KOPT-K1 (cell line): ENCODE results near the gene MAPK12.
"Not testable (repeated sequence)": the region's sequence is repeated elsewhere in the genome, so short reads cannot be mapped to it uniquely, and the experiment has no call there.

Experiments used
- H3K27ac ChIP-seq: fragments of 200-600 bp; sonication (generic); 2 replicates; pipeline ENCODE4 v1.5.1; 2016; ENCODE audit warnings: antibody characterized with exemption, mild to moderate bottlenecking, low read depth, low read length; ENCODE audit not compliant: poor library complexity, severe bottlenecking
- H3K36me3 ChIP-seq: fragments of 200-600 bp; sonication (generic); 2 replicates; pipeline ENCODE4 v1.5.1; 2017; ENCODE audit warnings: antibody characterized with exemption, mild to moderate bottlenecking, low read length, moderate library complexity; ENCODE audit not compliant: insufficient read depth
- H3K9me3 ChIP-seq: fragments of 200-600 bp; sonication (generic); 2 replicates; pipeline ENCODE4 v1.5.1; 2017; ENCODE audit warnings: antibody characterized with exemption, low read length, mild to moderate bottlenecking; ENCODE audit not compliant: insufficient read depth, poor library complexity, severe bottlenecking

Gene MAPK12

DNA sequence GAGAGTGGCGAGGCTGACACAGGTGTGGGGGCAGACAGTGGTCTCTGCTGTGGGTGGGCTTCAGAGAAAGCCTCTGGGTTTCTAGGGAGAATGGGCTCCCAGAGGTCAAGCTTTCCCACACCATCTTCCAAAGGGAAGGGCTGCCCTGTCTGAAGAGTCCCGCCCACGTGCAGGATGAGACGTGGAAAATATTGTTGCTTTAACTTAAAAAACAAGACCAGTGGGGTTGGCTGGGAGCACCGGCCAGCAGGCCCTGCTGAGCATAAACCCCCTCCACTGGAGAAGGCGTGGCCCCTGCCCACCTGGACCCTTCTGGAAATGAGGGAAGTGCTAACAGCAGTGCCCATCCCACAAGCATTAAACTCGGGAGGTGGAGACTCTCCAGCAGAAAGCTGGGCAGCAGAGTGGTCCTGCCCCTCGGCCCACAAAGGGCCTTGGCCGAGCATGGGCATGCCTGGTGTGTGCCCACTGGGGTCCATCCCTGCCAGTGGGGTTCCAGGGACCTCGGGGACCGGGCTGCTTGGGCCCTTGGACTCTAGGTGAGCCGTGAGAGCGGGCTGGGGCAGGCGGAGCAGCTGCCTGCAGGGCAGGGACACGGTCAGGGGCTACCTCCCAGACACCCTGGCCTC, 45.3 kb downstream of the MAPK12 start:
- Histone ChIP-seq H3K9me3 (no peaks in the 10 kb centered on the region), H3K27ac (no peak overlapping the region), H3K36me3 (peaks cover 97% of the 10 kb centered on the region)

DNA sequence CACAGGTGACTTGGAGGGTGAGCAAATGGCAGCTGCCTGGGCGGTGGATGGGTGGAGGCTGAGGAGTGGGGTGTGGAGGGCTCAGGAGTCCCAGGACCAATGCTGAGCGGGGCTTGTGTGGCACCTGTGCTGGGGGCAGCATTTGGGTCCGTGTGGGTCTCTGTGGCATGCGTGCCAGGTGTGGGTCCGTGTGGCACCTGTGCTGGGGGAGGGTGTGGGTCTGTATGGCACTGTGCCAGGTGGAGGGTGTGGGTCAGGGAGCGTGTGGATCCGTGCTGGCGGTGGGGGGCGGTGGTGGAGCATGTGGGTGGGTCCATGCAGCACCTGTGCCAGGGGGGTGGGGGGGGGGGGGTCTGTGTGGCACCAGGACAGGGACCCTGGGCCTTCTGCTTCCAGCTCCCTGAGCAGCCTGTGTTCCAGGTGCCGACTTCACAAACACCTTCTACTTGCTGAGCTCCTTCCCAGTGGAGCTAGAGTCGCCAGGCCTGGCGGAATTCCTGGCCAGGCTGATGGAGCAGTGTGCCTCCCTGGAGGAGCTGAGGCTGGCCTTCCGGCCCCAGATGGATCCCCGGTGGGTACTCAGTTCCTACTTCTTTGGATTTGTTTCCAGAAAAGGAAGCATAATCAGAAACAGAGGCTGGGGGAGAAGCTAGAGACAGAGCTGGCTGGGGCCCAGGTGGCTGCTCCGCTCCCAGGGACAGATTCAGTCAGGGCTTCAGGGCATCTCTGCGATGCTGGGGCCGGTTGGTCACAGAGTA, 46.0 kb downstream of the MAPK12 start:
- H3K27ac ChIP-seq, result no peak overlapping the region
- no peaks in the 10 kb centered on the region for H3K9me3 ChIP-seq
- peaks cover 97% of the 10 kb centered on the region for H3K36me3 ChIP-seq

DNA sequence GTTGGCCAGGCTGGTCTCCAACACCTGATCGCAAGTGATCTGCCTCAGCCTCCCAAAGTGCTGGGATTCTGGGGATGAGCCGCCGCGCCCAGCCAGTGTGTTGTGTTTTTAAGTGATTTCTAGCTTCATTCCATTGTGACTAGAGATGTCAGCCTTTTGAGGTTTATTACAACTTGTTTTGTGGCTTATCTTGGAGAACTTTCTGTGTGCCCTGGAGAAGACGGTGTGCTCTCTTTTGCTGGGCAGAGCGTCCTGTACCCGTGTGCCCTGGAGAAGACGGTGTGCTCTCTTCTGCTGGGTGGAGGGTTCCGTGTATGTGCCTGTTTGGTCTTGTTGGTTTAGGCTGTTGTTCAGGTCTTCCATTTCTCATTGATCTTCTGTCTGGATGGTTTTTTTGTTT, 48.2 kb downstream of the MAPK12 start:
- no peak overlapping the region for H3K27ac ChIP-seq
- H3K36me3 ChIP-seq, result peaks cover 93% of the 10 kb centered on the region
- no peaks in the 10 kb centered on the region for H3K9me3 ChIP-seq

DNA sequence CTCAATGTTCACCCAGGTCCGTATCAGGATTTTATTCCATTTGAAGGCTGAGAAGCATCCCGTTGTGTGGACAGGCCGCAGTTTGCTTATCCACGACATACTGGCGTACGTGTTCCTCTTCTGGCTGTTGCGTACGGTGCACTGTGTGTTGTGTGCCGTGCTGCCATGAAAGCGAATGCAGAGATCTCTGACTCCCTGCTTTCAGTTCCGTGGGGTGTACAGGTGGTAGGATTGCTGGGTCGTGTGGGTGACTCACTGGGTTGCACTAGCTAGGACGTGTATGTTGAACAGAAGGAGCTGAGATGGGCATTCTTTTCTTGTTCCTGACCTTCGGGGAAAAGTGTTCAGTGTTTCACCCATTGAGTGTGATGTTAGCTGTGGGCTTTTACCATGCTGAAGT, 50.3 kb downstream of the MAPK12 start:
- peaks cover 92% of the 10 kb centered on the region for H3K36me3 ChIP-seq
- no peak overlapping the region for H3K27ac ChIP-seq
- no peaks in the 10 kb centered on the region for H3K9me3 ChIP-seq

DNA sequence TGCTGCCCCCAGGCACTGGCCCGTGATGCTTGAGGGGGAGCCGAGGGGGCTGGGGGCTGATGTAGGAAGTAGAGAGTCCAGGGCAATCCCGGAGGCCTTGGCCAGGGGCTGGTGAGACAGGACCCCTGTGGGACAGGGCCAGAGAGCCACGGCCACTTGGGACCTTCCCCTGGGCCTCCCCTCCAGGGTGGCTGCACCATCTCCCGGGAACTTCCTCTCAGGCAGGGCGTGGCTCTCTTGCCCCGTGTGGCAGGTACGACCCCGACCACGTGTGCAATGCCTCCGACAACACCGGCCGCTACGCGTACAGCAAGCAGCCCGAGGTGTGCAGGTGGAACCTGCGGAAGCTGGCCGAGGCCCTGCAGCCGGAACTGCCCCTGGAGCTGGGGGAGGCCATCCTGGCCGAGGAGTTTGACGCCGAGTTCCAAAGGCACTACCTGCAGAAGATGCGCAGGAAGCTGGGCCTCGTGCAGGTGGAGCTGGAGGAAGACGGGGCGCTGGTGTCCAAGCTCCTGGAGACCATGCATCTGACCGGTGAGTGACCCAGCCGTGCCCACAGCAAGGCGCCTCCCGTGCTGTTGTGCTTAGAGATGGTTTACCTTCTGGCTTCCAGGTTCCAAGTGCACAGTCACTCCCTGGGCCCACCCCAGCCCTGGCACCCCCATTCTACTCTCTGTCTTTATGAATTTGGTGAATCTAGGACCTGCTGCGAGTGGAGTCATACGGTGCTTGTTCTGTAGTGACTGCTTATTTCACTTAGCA, 50.9 kb downstream of the MAPK12 start:
- H3K27ac ChIP-seq, result no peak overlapping the region
- H3K36me3 ChIP-seq, result peaks cover 92% of the 10 kb centered on the region
- H3K9me3 ChIP-seq, result no peaks in the 10 kb centered on the region

DNA sequence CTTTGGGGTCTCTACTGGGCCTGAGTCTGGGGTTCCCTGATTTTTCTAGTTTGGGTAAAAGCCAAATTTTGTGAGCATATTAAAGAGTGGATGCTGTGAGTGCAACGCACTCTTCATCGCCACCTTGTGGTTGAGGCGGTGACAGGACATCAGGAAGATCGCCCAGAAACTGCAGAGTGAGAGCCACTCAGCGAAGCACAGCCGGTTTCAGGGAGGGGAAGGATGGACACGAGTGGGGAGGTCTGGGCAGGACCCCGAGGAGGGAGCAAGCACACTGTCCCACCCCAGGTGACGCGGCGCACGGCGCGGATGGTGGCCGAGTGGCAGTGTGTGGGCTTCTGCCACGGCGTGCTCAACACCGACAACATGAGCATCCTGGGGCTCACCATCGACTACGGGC, 51.6 kb downstream of the MAPK12 start:
- Histone ChIP-seq H3K9me3 (no peaks in the 10 kb centered on the region), H3K27ac (no peak overlapping the region), H3K36me3 (peaks cover 92% of the 10 kb centered on the region)

DNA sequence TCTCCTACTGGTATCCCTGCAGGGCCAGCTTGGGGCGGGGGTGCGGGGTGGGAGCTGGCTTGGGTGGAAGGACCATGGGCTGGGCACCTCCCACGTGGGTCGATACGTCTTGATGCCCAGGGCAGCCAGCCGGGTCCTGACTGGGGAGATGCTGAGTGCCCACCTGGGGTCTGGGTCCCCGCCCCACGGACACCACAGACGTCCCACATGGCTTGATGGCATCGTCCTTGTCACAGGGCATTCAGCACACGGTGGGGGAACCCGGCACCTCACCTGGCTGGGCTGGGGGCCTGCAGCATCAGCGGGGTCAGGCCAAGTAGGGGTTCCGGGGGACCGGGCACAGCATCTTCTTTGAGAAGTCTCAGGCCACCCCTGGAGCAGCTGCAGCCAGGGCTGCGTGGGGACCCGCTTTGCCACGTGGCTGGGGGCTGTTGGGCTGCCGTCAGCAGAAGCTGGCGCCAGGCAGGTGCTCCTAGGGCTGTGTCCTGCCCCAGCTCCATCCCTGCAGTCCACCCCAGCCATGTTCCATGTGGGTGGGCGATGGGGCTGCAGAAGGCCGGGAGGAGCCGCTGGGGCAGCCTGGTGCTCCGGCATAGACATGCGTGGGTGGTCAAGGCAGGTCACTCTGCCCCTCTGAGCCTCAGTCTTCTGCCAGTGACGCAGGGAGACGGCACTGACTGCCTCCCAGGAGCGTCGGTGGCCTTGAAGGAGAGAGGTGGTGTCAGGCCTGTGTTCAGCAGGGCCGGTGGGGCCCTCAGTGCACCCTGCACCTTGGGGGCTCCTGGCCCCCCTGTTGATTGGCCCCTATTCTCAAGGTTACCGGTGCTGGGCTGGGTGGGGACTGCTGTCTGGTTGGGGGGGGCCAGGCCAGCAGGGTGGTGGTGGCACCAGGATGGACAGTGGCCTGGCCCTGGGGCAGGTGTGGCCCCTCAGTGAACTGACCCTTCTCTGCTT, 52.3 kb downstream of the MAPK12 start:
- Histone ChIP-seq H3K36me3 (peaks cover 92% of the 10 kb centered on the region), H3K9me3 (no peaks in the 10 kb centered on the region), H3K27ac (no peak overlapping the region)

DNA sequence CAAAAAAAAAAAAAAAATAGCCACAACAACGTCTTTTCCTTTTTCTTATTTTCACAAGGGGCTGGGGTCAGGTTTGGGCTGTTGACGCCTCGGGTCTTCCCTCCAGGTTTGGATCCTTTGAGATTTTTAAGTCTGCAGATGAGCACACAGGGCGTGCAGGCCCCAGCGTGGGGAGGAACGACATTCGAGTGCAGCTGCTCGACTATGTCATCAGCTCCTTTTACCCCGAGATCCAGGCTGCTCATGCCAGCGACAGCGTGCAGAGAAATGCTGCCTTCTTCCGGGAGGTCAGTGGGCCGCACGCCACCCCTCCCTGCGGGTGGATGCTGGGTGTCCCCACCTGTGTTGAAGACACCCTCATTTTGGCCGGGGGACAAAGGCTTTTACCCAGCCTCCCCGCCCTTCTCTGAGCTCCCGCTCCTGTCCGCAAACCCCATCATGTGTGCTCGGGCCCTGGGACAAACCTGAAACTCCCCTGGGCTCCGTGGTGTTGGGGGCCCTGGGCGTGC, 53.0 kb downstream of the MAPK12 start:
- no peaks in the 10 kb centered on the region for H3K9me3 ChIP-seq
- H3K27ac ChIP-seq, result no peak overlapping the region
- H3K36me3 ChIP-seq, result peaks cover 92% of the 10 kb centered on the region

DNA sequence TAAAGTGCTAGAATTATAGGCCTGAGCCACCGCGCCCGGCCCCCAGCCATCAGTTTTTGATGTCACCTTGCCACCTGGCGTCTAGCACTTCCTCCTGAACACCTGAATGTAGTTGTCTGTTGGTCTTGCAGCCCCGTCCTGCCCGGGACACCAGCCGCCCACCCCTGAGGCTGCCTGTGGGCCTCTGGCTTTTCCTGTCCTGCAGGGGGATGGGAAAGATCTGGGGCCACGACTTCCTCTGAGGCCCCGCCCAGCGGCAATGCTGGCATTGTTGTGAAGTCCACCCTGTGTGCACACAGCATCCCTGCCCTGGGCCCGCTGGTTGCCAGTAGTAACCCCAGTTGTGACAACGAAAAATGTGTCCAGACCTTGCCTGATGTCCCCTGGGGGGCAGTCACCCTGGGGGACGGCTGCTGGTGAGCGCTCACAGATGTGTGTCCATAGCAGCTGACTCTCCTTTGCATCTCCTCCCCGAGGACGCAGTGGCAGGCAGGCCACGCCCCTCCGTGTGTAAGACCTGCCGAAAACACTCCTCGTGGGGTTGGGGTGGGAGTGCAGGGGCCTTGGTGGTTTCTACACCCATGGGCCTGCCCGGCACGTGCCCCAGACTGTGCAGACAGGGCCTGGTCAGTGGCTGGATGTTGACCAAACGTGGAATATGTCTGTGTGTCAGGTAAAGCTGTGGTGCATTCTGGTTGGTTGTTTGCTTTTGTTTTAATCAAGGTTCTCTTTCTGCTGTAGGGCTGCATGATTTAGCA, 53.9 kb downstream of the MAPK12 start:
- H3K27ac ChIP-seq, result no peak overlapping the region
- H3K36me3 ChIP-seq, result peaks cover 92% of the 10 kb centered on the region
- no peaks in the 10 kb centered on the region for H3K9me3 ChIP-seq

DNA sequence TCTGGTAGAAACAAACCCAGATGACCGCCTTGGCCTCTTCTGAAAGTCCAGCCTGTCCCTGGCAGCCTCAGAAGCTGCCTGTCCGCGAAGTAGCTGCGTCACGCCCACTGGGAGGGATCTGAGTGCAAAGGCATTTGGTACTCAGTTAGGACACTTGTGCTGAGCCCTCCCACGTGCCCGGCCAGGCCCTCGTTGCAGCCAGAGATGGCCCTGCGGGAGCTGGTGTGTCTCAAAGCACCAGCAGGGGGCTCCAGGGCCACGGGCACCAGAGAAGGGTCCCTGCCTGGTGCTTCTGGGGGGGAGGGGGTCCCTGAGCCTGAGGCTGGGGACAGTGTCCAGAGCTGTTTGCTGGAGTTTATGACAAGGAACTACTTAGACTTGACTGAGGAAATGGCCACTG, 54.9 kb downstream of the MAPK12 start:
- Histone ChIP-seq H3K27ac (no peak overlapping the region), H3K36me3 (peaks cover 83% of the 10 kb centered on the region)

DNA sequence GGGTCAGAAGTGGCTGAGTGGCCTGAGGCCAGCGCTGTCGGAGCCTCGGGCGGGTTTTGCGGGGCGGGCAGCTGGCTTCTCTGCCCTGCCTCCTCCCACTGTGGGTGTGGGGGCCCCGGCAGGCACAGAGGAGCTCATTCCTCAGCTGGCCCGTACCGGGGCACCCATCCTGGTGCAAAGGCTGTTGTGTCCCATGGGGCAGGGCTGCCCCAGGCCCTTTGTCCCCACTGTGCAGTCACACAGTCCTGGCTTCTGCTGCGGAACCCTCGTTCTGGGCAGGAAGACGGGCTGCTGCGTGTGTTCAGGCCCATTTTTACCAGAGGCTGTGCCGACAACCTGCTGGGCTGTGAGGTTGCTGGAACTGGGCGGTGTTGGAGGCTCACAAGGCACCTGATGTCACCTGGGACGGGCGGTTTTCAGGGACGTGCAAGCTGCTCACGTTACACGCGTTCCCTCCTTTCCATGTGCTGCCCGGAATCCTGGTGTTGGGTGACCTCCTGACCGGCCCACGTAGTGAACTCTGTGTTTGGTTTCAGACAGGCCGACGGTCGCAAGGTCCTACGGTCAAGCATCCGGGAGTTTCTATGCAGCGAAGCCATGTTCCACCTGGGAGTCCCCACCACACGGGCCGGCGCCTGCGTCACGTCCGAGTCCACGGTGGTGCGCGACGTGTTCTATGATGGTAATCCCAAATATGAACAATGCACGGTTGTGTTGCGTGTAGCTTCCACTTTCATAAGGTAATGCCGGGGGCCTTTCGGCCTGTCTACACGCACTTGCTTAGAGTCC, 55.5 kb downstream of the MAPK12 start:
- H3K9me3 ChIP-seq, result no peaks in the 10 kb centered on the region
- H3K36me3 ChIP-seq, result peaks cover 79% of the 10 kb centered on the region
- H3K27ac ChIP-seq, result no peak overlapping the region

More for the DNA sequence above, 54.9 kb downstream of the MAPK12 start:
- no peaks in the 10 kb centered on the region for H3K9me3 ChIP-seq

DNA sequence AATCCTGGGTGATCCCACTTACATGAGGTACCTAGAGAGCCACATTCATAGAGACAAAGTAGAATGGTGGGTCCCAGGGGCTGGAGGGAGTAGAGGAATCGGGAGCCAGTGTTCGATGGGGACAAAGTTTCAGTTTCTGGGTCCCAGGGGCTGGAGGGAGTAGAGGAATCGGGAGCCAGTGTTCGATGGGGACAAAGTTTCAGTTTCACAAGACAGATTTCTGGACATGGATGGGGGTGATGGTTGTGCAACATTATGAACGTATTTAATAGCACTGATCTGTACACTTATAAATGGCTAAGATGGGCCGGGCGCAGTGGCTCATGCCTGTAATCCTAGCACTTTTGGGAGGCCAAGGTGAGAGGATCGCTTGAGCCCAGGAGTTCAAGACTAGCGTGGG, 56.5 kb downstream of the MAPK12 start:
- H3K9me3 ChIP-seq, H3K27ac ChIP-seq: not testable (repeated sequence)
- peaks cover 69% of the 10 kb centered on the region for H3K36me3 ChIP-seq

DNA sequence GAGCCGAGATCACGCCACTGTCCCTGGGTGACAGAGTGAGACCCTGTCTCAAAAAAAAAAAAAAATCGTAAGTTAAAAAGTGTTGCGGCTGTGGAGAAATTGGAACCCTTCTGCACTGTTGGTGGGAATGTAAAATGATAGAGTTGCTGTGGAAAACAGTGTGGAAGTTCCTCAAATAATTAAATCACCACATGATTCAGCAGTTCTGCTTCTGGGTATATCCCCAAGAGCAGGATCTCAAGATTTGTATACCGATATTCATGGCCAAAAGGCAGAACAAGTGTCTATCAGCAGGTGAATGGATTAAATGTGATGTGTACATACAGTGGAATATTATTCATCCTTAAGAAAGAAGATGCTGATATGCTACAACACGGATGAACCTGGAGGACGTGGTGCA, 56.9 kb downstream of the MAPK12 start:
- no peak overlapping the region for H3K27ac ChIP-seq
- no peaks in the 10 kb centered on the region for H3K9me3 ChIP-seq
- H3K36me3 ChIP-seq, result peaks cover 69% of the 10 kb centered on the region
